HG02759 (cell line): ENCODE data around the gene NAXD.
"Not testable (repeated sequence)": the region's sequence is repeated elsewhere in the genome, so short reads cannot be mapped to it uniquely, and the experiment has no call there.

Experiments
- ATAC-seq: cut with Tn5 transposase; IDR thresholded peaks from one replicate; pipeline ENCODE4 v1.9.1; 2021; ENCODE audit warnings: mild to moderate bottlenecking, moderate library complexity; ENCODE audit not compliant: unreplicated experiment

NAXD gene

GRCh38 chr13:110593430-110594130 lies 21.8 kb upstream of the NAXD start:
- ATAC-seq = peak; percentile 80

- ATAC-seq = no peak
Measured at GRCh38 chr13:110597041-110597689, 18.2 kb upstream of the NAXD start.

GRCh38 chr13:110600261-110600819 lies 15.0 kb upstream of the NAXD start:
- ATAC-seq = no peak

- ATAC-seq = no peak
Measured at GRCh38 chr13:110600980-110601379, 14.4 kb upstream of the NAXD start.

- ATAC-seq = no peak
Measured at GRCh38 chr13:110605132-110605531, 10.2 kb upstream of the NAXD start.

- ATAC-seq = not testable (repeated sequence)
Measured at GRCh38 chr13:110606281-110606680, 9.1 kb upstream of the NAXD start.

- no peak for ATAC-seq
Measured at GRCh38 chr13:110607675-110608224, 7.6 kb upstream of the NAXD start.

- ATAC-seq = no peak
Measured at GRCh38 chr13:110610955-110611595, 4.3 kb upstream of the NAXD start.

GRCh38 chr13:110615005-110615321 lies 382 bp upstream of the NAXD start:
- no peak for ATAC-seq

GRCh38 chr13:110616103-110617101 lies 1.1 kb downstream of the NAXD start:
- peak; percentile 55 for ATAC-seq

- no peak for ATAC-seq
Measured at GRCh38 chr13:110617321-110618072, 2.2 kb downstream of the NAXD start.

- no peak for ATAC-seq
Measured at GRCh38 chr13:110618167-110618566, 2.8 kb downstream of the NAXD start.

GRCh38 chr13:110618780-110619179 lies 3.4 kb downstream of the NAXD start:
- ATAC-seq = no peak

GRCh38 chr13:110620596-110620995 lies 5.3 kb downstream of the NAXD start:
- ATAC-seq = no peak

- ATAC-seq = no peak
Measured at GRCh38 chr13:110624766-110625756, 9.7 kb downstream of the NAXD start.

GRCh38 chr13:110625771-110626321 lies 10.5 kb downstream of the NAXD start:
- ATAC-seq = no peak

- no peak for ATAC-seq
Measured at GRCh38 chr13:110626521-110626920, 11.2 kb downstream of the NAXD start.

GRCh38 chr13:110627351-110627750 lies 12.0 kb downstream of the NAXD start:
- ATAC-seq = no peak
